GM21528 (cell line): ENCODE results near the gene ELMOD3.

Experiments
- ATAC-seq: cut with Tn5 transposase; IDR thresholded peaks from one replicate; pipeline ENCODE4 v1.9.1; 2021; ENCODE audit warnings: mild to moderate bottlenecking, moderate library complexity; ENCODE audit not compliant: unreplicated experiment, low FRiP score

The ELMOD3 gene

GRCh38 chr2:85420536-85421259 lies 66.1 kb downstream of the ELMOD3 start:
- peak; percentile 61 for ATAC-seq

GRCh38 chr2:85421260-85422071 lies 66.9 kb downstream of the ELMOD3 start:
- no peak for ATAC-seq

GRCh38 chr2:85422072-85422457 lies 67.5 kb downstream of the ELMOD3 start:
- no peak for ATAC-seq

GRCh38 chr2:85423525-85423924 lies 69.0 kb downstream of the ELMOD3 start:
- ATAC-seq: no peak

- no peak for ATAC-seq
Observed at GRCh38 chr2:85425588-85425987, 71.0 kb downstream of the ELMOD3 start.

GRCh38 chr2:85427300-85427835 lies 72.8 kb downstream of the ELMOD3 start:
- ATAC-seq: no peak

GRCh38 chr2:85428343-85428881 lies 73.8 kb downstream of the ELMOD3 start:
- ATAC-seq: no peak

GRCh38 chr2:85429213-85429923 lies 74.8 kb downstream of the ELMOD3 start:
- no peak for ATAC-seq

- no peak for ATAC-seq
Observed at GRCh38 chr2:85429924-85430289, 75.3 kb downstream of the ELMOD3 start.

GRCh38 chr2:85430752-85431569 lies 76.4 kb downstream of the ELMOD3 start:
- no peak for ATAC-seq

- ATAC-seq: no peak
Observed at GRCh38 chr2:85431570-85432205, 77.1 kb downstream of the ELMOD3 start.

GRCh38 chr2:85433511-85434089 lies 79.0 kb downstream of the ELMOD3 start:
- no peak for ATAC-seq

- no peak for ATAC-seq
Observed at GRCh38 chr2:85434696-85435095, 80.1 kb downstream of the ELMOD3 start.

- no peak for ATAC-seq
Observed at GRCh38 chr2:85435220-85435958, 80.8 kb downstream of the ELMOD3 start.

GRCh38 chr2:85435981-85436835 lies 81.6 kb downstream of the ELMOD3 start:
- no peak for ATAC-seq

- peak; percentile 5 for ATAC-seq
Observed at GRCh38 chr2:85436836-85437487, 82.4 kb downstream of the ELMOD3 start.
